GM19043 (cell line): Measurements from ENCODE around the gene IRF4.

Source experiments
- ATAC-seq: cut with Tn5 transposase; IDR thresholded peaks from one replicate; pipeline ENCODE4 v1.9.1; 2021; ENCODE audit warnings: low read depth; ENCODE audit not compliant: unreplicated experiment

The IRF4 gene

GRCh38 chr6:453152-453551 is 61.6 kb downstream of the IRF4 start:
- ATAC-seq, result no peak

GRCh38 chr6:454148-454991 is 62.8 kb downstream of the IRF4 start:
- no peak for ATAC-seq

GRCh38 chr6:455006-455585 is 63.5 kb downstream of the IRF4 start:
- ATAC-seq, result no peak

GRCh38 chr6:455835-456234 is 64.3 kb downstream of the IRF4 start:
- no peak for ATAC-seq

GRCh38 chr6:456358-456867 is 64.9 kb downstream of the IRF4 start:
- ATAC-seq, result no peak

- no peak for ATAC-seq
These were observed 65.3 kb downstream of the IRF4 start for GRCh38 chr6:456887-457286.
